Lower lobe of right lung (tissue), 2 donors: ENCODE results near the gene MACF1. TPM values are rescaled to one million over a fixed set of nuclear protein-coding genes. Genes with fewer than 3 reads are reported as not detected.

ENCODE experiments used
- ATAC-seq, 2 donors: fragments of 200-7000 bp; cut with Tn5 transposase; one replicate each; pipeline ENCODE4 v1.9.1; 2020 to 2022; ENCODE audit warnings: mild to moderate bottlenecking in 2 of 2, moderate library complexity in 2 of 2
- DNase-seq: peaks from one replicate; pipeline ENCODE4 v3.0.0-alpha.2; 2020
- H3K27ac ChIP-seq: fragments of 200-600 bp; one replicate; pipeline ENCODE4 v1.8.0; 2022
- H3K27me3 ChIP-seq: fragments of 200-600 bp; one replicate; pipeline ENCODE4 v1.8.0; 2022; ENCODE audit warnings: low read depth
- H3K36me3 ChIP-seq: fragments of 200-600 bp; one replicate; pipeline ENCODE4 v1.8.0; 2022; ENCODE audit warnings: mild to moderate bottlenecking
- H3K4me1 ChIP-seq: fragments of 200-600 bp; one replicate; pipeline ENCODE4 v1.8.0; 2022
- H3K4me3 ChIP-seq: fragments of 200-600 bp; one replicate; pipeline ENCODE4 v1.8.0; 2022; ENCODE audit warnings: mild to moderate bottlenecking
- H3K9me3 ChIP-seq: fragments of 200-600 bp; one replicate; pipeline ENCODE4 v1.8.0; 2022
- intact Hi-C: fragments of 100-400 bp; cut with DNase I; formaldehyde crosslinking; loops from one replicate; pipeline ENCODE4 v1.11.0; 2022
- total RNA-seq: library from RNA; stranded (reverse); fragmentation: NEBNext Ultra II Directional; extraction: Animal tissue kit (Norgen Biotek cat#: 25700); gene quantifications from one replicate; pipeline ENCODE4 v1.2.1, GENCODE V29; 2021
- TF ChIP-seq, protein P1 (sequence below): fragments of 200-600 bp; IDR thresholded peaks from one replicate; pipeline ENCODE4 v1.8.0; 2022; ENCODE audit warnings: antibody characterized with exemption, mild to moderate bottlenecking
- donor health status: DM: no; HTN: yes; CAD: no; lungs with severe emphysema.

The MACF1 gene
- total RNA-seq, 1 donor from 2014 or later = 506 TPM

DNA sequence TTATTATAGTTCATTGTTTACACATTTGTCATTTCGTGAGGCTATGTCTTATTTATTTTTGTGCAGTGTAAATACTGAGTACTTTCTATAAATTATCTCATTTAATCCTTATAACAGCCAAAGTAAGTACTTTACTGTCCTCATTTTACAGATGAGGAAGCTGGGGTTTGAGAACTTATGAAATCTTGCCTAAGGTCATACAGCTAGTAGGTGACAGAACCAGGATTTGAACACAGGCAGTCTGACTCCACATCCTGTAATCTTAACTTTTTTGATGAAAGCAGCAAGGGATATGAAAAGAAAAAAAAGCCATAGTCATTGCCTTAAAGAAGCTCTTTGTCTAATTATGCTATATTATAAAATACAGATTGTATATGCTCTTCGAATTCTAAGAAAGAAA is 179.8 kb downstream of the MACF1 start:
- Histone ChIP-seq H3K4me1 (no peaks in the 10 kb centered on the region), H3K4me3 (no peak overlapping the region), H3K27me3 (no peaks in the 10 kb centered on the region), H3K27ac (no peak overlapping the region), H3K9me3 (no peaks in the 10 kb centered on the region), H3K36me3 (peaks cover 100% of the 10 kb centered on the region)
- peak in 1 of 2 donors; percentile 49 for ATAC-seq
- TF ChIP-seq, protein P1, sequence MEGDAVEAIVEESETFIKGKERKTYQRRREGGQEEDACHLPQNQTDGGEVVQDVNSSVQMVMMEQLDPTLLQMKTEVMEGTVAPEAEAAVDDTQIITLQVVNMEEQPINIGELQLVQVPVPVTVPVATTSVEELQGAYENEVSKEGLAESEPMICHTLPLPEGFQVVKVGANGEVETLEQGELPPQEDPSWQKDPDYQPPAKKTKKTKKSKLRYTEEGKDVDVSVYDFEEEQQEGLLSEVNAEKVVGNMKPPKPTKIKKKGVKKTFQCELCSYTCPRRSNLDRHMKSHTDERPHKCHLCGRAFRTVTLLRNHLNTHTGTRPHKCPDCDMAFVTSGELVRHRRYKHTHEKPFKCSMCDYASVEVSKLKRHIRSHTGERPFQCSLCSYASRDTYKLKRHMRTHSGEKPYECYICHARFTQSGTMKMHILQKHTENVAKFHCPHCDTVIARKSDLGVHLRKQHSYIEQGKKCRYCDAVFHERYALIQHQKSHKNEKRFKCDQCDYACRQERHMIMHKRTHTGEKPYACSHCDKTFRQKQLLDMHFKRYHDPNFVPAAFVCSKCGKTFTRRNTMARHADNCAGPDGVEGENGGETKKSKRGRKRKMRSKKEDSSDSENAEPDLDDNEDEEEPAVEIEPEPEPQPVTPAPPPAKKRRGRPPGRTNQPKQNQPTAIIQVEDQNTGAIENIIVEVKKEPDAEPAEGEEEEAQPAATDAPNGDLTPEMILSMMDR = no peak
- intact Hi-C loops = no loop called here
- no peak for DNase-seq

DNA sequence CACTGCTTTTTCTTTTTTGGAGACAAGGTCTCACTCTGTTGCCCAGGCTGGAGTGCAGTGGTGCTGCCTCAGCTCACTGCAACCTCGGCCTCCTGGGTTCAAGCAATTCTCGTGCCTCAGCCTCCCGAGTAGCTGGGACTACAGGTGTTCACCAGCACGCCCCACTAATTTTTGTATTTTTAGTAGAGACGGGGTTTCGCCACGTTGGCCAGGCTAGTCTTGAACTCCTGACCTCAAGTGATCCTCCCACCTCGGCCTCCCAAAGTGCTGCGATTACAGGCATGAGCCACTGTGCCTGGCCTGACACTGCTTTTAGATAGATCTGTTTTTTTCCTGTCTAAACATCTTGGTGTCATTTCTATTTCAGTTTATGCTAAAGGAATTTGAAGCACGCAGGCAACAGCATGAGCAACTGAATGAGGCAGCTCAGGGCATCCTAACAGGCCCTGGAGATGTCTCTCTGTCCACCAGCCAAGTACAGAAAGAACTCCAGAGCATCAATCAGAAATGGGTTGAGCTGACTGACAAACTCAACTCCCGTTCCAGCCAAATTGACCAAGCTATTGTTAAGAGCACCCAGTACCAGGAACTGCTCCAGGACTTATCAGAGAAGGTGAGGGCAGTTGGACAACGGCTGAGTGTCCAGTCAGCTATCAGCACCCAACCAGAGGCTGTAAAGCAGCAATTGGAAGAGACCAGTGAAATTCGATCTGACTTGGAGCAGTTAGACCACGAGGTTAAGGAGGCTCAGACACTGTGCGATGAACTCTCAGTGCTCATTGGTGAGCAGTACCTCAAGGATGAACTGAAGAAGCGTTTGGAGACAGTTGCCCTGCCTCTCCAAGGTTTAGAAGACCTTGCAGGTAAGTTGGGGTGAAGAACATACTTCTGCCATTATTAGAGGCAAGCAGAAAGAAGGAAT is 180.8 kb downstream of the MACF1 start:
- intact Hi-C loops = no loop called here
- TF ChIP-seq, protein P1 = no peak
- DNase-seq (no peak), ATAC-seq (no peak)
- H3K27ac ChIP-seq = no peak overlapping the region
- H3K36me3 ChIP-seq = peaks cover 100% of the 10 kb centered on the region
- no peaks in the 10 kb centered on the region for H3K9me3 ChIP-seq
- no peaks in the 10 kb centered on the region for H3K27me3 ChIP-seq
- H3K4me3 ChIP-seq = no peak overlapping the region
- H3K4me1 ChIP-seq = peaks cover 2% of the 10 kb centered on the region

DNA sequence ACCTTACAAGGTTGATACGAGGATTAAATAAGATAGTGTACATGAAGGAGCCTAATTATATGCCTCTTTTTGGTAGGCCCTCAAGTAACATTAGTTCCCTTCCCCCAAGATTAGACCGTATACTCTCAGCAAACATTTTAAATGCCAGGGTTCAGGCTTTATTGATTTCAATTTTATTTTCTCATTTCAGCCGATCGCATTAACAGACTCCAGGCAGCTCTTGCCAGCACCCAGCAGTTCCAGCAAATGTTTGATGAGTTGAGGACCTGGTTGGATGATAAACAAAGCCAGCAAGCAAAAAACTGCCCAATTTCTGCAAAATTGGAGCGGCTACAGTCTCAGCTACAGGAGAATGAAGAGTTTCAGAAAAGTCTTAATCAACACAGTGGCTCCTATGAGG is 182.5 kb downstream of the MACF1 start:
- Histone ChIP-seq H3K9me3 (no peaks in the 10 kb centered on the region), H3K4me3 (no peak overlapping the region), H3K36me3 (peaks cover 86% of the 10 kb centered on the region), H3K27me3 (no peaks in the 10 kb centered on the region), H3K27ac (no peak overlapping the region), H3K4me1 (peaks cover 18% of the 10 kb centered on the region)
- intact Hi-C loops = no loop called here
- TF ChIP-seq, protein P1 = no peak
- ATAC-seq = no peak
- no peak for DNase-seq

DNA sequence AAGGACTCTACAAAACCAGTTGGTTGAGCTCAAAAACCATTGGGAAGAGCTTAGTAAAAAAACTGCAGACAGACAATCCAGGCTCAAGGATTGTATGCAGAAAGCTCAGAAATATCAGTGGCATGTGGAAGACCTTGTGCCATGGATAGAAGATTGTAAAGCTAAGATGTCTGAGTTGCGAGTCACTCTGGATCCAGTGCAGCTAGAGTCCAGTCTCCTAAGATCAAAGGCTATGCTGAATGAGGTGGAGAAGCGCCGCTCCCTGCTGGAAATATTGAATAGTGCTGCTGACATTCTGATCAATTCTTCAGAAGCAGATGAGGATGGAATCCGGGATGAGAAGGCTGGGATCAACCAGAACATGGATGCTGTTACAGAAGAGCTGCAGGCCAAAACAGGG is 183.0 kb downstream of the MACF1 start:
- H3K4me3 ChIP-seq = no peak overlapping the region
- no peak for DNase-seq
- H3K36me3 ChIP-seq = peaks cover 82% of the 10 kb centered on the region
- peaks cover 22% of the 10 kb centered on the region for H3K4me1 ChIP-seq
- H3K9me3 ChIP-seq = no peaks in the 10 kb centered on the region
- no peak overlapping the region for H3K27ac ChIP-seq
- TF ChIP-seq, protein P1 = no peak
- intact Hi-C loops = no loop called here
- no peak for ATAC-seq
- H3K27me3 ChIP-seq = no peaks in the 10 kb centered on the region

DNA sequence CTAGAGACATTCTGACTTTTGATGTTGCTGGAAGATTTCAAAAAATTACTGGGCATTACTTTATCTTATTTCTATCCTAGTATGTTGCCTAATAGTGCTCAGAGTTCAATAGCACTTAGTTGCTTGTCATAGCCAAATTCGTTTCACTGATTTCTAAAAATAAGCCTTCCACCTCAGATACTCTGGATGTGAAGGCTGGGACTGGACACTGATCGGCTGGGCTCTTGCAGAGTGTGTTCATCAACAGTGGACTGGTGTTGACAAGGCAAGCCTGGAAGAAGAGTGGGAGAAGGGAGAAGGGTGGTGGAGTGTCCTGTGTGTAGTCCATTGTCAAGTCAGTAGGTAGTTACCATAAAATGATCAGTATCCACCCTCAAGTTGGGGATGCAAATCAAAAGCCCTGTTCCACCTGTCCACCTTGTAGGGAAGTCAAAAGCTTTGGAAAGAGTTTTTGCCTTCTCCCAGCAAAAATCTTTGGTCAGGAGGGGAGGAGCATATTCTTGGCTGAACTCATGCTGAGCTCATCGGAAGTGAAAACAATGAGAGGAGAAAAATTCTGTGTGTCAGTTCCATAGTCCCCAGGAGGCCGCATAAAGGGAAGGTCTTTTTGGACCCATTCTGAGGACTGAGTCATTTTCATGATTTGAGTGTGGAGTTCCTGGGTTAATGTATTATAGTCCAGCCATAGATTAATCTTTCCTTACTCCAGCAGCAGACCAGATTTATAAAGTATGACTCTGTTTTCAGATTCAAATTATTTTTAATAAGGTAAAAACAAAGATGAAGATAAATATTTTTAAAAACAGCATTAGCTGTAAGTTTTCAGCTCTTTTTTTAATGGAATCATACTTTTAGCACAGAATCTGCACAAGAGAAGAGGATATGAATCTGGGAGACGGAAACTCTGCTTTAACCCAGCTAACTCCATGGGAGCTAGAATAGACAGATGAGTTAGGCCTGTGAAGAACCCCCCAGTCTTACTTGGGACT is 187.5 kb downstream of the MACF1 start:
- Histone ChIP-seq H3K4me1 (peaks cover 65% of the 10 kb centered on the region), H3K27ac (peak overlapping the region; percentile 46), H3K27me3 (no peaks in the 10 kb centered on the region), H3K4me3 (no peak overlapping the region), H3K9me3 (no peaks in the 10 kb centered on the region), H3K36me3 (peaks cover 39% of the 10 kb centered on the region)
- DNase-seq (no peak), ATAC-seq (peak; percentile 37 to 51)
- TF ChIP-seq, protein P1 = no peak
- intact Hi-C loops = no loop called here
